HG02970 (cell line): ENCODE results near the gene RAB11FIP4.

ENCODE experiments used
- ATAC-seq: cut with Tn5 transposase; IDR thresholded peaks from one replicate; pipeline ENCODE4 v1.9.1; 2021; ENCODE audit warnings: mild to moderate bottlenecking, moderate library complexity, moderate number of reproducible peaks; ENCODE audit not compliant: unreplicated experiment, low FRiP score

Gene RAB11FIP4

GRCh38 chr17:31513731-31514427 is 122.4 kb downstream of the RAB11FIP4 start:
- no peak for ATAC-seq

GRCh38 chr17:31515267-31515666 is 123.8 kb downstream of the RAB11FIP4 start:
- no peak for ATAC-seq

GRCh38 chr17:31517524-31517923 is 126.0 kb downstream of the RAB11FIP4 start:
- ATAC-seq: no peak

GRCh38 chr17:31518478-31518877 is 127.0 kb downstream of the RAB11FIP4 start:
- ATAC-seq: no peak

GRCh38 chr17:31521632-31522283 is 130.3 kb downstream of the RAB11FIP4 start:
- ATAC-seq: no peak

- ATAC-seq: no peak
Observed at GRCh38 chr17:31522284-31522931, 130.9 kb downstream of the RAB11FIP4 start.

- ATAC-seq: no peak
Observed at GRCh38 chr17:31522987-31523495, 131.6 kb downstream of the RAB11FIP4 start.

- ATAC-seq: no peak
Observed at GRCh38 chr17:31523862-31524730, 132.6 kb downstream of the RAB11FIP4 start.

GRCh38 chr17:31524926-31525800 is 133.7 kb downstream of the RAB11FIP4 start:
- no peak for ATAC-seq

- no peak for ATAC-seq
Observed at GRCh38 chr17:31525801-31526549, 134.5 kb downstream of the RAB11FIP4 start.

- no peak for ATAC-seq
Observed at GRCh38 chr17:31527606-31528005, 136.1 kb downstream of the RAB11FIP4 start.

GRCh38 chr17:31528291-31528874 is 136.9 kb downstream of the RAB11FIP4 start:
- no peak for ATAC-seq

- ATAC-seq: no peak
Observed at GRCh38 chr17:31529841-31530251, 138.4 kb downstream of the RAB11FIP4 start.

- ATAC-seq: no peak
Observed at GRCh38 chr17:31530391-31530985, 139.0 kb downstream of the RAB11FIP4 start.

- no peak for ATAC-seq
Observed at GRCh38 chr17:31531336-31531980, 140.0 kb downstream of the RAB11FIP4 start.

- no peak for ATAC-seq
Observed at GRCh38 chr17:31532081-31532480, 140.6 kb downstream of the RAB11FIP4 start.

- ATAC-seq: no peak
Observed at GRCh38 chr17:31532526-31532925, 141.1 kb downstream of the RAB11FIP4 start.
